ENCODE data around the gene SLC38A10. TPM values are rescaled to one million over a fixed set of nuclear protein-coding genes. Genes with fewer than 3 reads are reported as not detected.

SLC38A10 gene
- total and polyA plus RNA-seq, 2 of the 13 experiments (the other 11 are each of a cell fraction or from before 2014, with no cell fraction given): 23.4 to 55.8 TPM

GRCh38 chr17:81295031-81295675 is at the start of gene SLC38A10 (continued):
- TF ChIP-seq ELF3 (CRISPR knock-in tag; IDR thresholded peaks at IDR 0.05) (peak; percentile 98), ZNF253 (CRISPR knock-in tag; IDR thresholded peaks at IDR 0.05; ENCODE audit: borderline replicate concordance) (no peak), CENPX (CRISPR knock-in tag; IDR thresholded peaks at IDR 0.05) (no peak), MTA3 (CRISPR knock-in tag; IDR thresholded peaks at IDR 0.05) (no peak), ZBTB7A (CRISPR knock-in tag; IDR thresholded peaks at IDR 0.05) (peak; percentile 95), ZNF788 (CRISPR knock-in tag; IDR thresholded peaks at IDR 0.05; ENCODE audit: borderline replicate concordance) (peak; percentile 73; the same call in 1 of the 2 replicates), SMARCC2 (IDR thresholded peaks at IDR 0.05) (no peak), TOPORS (CRISPR knock-in tag; IDR thresholded peaks at IDR 0.05) (0 out of 2 replicates have a peak, but pooled peaks have one; percentile 22), TEAD3 (CRISPR knock-in tag; optimal IDR thresholded peaks at IDR 0.05; ENCODE audit: borderline replicate concordance) (peak; percentile 58), BCLAF1 (IDR thresholded peaks at IDR 0.05) (no peak), RFX3 (CRISPR knock-in tag; IDR thresholded peaks at IDR 0.05) (no peak), NFE2L2 (IDR thresholded peaks at IDR 0.05; ENCODE audit: low read length) (no peak), TMF1 (CRISPR knock-in tag; IDR thresholded peaks at IDR 0.05; ENCODE audit: low read depth) (peak; percentile 76; the same call in 1 of the 2 replicates), FOXM1 (CRISPR knock-in tag; IDR thresholded peaks at IDR 0.05) (no peak), ZBTB34 (CRISPR knock-in tag; IDR thresholded peaks at IDR 0.05) (no peak)
- TF ChIP-seq, protein P1, sequence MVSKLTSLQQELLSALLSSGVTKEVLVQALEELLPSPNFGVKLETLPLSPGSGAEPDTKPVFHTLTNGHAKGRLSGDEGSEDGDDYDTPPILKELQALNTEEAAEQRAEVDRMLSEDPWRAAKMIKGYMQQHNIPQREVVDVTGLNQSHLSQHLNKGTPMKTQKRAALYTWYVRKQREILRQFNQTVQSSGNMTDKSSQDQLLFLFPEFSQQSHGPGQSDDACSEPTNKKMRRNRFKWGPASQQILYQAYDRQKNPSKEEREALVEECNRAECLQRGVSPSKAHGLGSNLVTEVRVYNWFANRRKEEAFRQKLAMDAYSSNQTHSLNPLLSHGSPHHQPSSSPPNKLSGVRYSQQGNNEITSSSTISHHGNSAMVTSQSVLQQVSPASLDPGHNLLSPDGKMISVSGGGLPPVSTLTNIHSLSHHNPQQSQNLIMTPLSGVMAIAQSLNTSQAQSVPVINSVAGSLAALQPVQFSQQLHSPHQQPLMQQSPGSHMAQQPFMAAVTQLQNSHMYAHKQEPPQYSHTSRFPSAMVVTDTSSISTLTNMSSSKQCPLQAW (CRISPR knock-in tag; IDR thresholded peaks at IDR 0.05): peak; percentile 64; the same call in 1 of the 2 replicates
- TF ChIP-seq, protein P2, sequence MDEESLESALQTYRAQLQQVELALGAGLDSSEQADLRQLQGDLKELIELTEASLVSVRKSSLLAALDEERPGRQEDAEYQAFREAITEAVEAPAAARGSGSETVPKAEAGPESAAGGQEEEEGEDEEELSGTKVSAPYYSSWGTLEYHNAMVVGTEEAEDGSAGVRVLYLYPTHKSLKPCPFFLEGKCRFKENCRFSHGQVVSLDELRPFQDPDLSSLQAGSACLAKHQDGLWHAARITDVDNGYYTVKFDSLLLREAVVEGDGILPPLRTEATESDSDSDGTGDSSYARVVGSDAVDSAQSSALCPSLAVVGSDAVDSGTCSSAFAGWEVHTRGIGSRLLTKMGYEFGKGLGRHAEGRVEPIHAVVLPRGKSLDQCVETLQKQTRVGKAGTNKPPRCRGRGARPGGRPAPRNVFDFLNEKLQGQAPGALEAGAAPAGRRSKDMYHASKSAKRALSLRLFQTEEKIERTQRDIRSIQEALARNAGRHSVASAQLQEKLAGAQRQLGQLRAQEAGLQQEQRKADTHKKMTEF (CRISPR knock-in tag; IDR thresholded peaks at IDR 0.05): peak; percentile 83
- TF ChIP-seq, protein P3, sequence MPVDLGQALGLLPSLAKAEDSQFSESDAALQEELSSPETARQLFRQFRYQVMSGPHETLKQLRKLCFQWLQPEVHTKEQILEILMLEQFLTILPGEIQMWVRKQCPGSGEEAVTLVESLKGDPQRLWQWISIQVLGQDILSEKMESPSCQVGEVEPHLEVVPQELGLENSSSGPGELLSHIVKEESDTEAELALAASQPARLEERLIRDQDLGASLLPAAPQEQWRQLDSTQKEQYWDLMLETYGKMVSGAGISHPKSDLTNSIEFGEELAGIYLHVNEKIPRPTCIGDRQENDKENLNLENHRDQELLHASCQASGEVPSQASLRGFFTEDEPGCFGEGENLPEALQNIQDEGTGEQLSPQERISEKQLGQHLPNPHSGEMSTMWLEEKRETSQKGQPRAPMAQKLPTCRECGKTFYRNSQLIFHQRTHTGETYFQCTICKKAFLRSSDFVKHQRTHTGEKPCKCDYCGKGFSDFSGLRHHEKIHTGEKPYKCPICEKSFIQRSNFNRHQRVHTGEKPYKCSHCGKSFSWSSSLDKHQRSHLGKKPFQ (CRISPR knock-in tag; IDR thresholded peaks at IDR 0.05; ENCODE audit: insufficient replicate concordance): peak; percentile 90
- TF ChIP-seq, protein P4, sequence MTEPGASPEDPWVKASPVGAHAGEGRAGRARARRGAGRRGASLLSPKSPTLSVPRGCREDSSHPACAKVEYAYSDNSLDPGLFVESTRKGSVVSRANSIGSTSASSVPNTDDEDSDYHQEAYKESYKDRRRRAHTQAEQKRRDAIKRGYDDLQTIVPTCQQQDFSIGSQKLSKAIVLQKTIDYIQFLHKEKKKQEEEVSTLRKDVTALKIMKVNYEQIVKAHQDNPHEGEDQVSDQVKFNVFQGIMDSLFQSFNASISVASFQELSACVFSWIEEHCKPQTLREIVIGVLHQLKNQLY (CRISPR knock-in tag; IDR thresholded peaks at IDR 0.05): 0 out of 2 replicates have a peak, but pooled peaks have one; percentile 10

All from HepG2 (cell line).